Measurements from ENCODE around the gene TCF15.

GRCh38 chr20:635893-636338 is 25.8 kb upstream of the TCF15 start:
- no peak for TF ChIP-seq CTCF (IDR thresholded peaks at IDR 0.05 in 4 of 5, conservative IDR thresholded peaks at IDR 0.05 in 1 of 5)
- TF ChIP-seq POLR2A (IDR thresholded peaks at IDR 0.05), result no peak

Data from gastrocnemius medialis (tissue), 4 donors.